ENCODE data around the gene GLIS1.

GRCh38 chr1:53752281-53752680, 13.3 kb upstream of the GLIS1 start:
- TF ChIP-seq CTCF (conservative IDR thresholded peaks at IDR 0.05; ENCODE audit: low read depth in 2 of 2) = no peak
- TF ChIP-seq, protein P1, sequence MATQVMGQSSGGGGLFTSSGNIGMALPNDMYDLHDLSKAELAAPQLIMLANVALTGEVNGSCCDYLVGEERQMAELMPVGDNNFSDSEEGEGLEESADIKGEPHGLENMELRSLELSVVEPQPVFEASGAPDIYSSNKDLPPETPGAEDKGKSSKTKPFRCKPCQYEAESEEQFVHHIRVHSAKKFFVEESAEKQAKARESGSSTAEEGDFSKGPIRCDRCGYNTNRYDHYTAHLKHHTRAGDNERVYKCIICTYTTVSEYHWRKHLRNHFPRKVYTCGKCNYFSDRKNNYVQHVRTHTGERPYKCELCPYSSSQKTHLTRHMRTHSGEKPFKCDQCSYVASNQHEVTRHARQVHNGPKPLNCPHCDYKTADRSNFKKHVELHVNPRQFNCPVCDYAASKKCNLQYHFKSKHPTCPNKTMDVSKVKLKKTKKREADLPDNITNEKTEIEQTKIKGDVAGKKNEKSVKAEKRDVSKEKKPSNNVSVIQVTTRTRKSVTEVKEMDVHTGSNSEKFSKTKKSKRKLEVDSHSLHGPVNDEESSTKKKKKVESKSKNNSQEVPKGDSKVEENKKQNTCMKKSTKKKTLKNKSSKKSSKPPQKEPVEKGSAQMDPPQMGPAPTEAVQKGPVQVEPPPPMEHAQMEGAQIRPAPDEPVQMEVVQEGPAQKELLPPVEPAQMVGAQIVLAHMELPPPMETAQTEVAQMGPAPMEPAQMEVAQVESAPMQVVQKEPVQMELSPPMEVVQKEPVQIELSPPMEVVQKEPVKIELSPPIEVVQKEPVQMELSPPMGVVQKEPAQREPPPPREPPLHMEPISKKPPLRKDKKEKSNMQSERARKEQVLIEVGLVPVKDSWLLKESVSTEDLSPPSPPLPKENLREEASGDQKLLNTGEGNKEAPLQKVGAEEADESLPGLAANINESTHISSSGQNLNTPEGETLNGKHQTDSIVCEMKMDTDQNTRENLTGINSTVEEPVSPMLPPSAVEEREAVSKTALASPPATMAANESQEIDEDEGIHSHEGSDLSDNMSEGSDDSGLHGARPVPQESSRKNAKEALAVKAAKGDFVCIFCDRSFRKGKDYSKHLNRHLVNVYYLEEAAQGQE (IDR thresholded peaks at IDR 0.05; ENCODE audit: unreplicated experiment) = no peak
- no peak for TF ChIP-seq EZH2 (IDR thresholded peaks at IDR 0.05; ENCODE audit: low read depth, unreplicated experiment)

Measured in GM23338 (cell line).